ENCODE measurements around the gene HTATSF1.

- TF ChIP-seq CTCF (IDR thresholded peaks at IDR 0.05) (no peak), EP300 (IDR thresholded peaks at IDR 0.05) (no peak)
Measured at GRCh38 chrX:136525738-136526606, 28.6 kb downstream of the HTATSF1 start.

Data from tibial nerve (tissue), 4 donors.